Left renal pelvis (tissue), 4 donors: ENCODE measurements around the gene ATP8B3. TPM values are rescaled to one million over a fixed set of nuclear protein-coding genes. Genes with fewer than 3 reads are reported as not detected.

Experiments used
- DNase-seq, 4 donors: peaks; one replicate each; pipeline ENCODE4 v3.0.0-alpha.2; 2013; ENCODE audit warnings: low read depth in 4 of 4, low spot score in 3 of 4
- polyA plus RNA-seq, 4 donors: library from polyadenylated mRNA; unstranded; fragments of 120-200 nt; gene quantifications; one replicate each; pipeline ENCODE4 v1.2.1, GENCODE V29; 2013; ENCODE audit not compliant: insufficient read length in 4 of 4

Gene ATP8B3
- polyA plus RNA-seq = 1 to 10 TPM in 1 of 4 donors, under 1 TPM in 3; 0.36 to 2.0 (median 0.64) TPM

DNA sequence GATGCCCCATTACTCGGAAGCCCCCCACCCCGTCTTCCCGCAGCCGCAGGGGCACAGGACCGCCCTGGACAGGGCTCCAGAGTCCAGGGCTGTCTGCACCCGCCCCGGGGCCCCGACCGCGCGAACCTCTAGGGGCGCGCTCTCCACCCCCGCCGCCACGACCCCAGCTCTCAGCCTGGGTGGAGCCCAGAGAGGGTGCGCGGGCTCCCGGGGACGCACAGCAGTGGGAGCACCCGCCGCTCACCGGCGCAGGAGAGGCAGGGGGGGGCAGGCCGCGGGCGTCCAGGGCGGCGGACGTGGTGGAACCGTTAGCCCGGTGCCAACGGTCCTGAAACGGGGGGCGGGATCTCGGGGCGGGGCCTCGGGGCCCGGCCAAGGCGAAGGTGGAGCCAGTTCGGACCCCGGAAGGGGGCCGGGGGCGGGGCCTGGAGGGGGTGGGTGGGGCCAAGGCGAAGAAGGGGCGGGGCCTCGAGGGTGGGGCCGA, at the start of gene ATP8B3:
TSS of gene ATP8B3 (minus strand) at position 335 of the 484 bp plus-strand sequence. CDS start 540 bp downstream, outside the sequence.
- DNase-seq = no peak

- DNase-seq = no peak
These were observed 49.5 kb upstream of the ATP8B3 start for GRCh38 chr19:1861599-1862031.

- no peak for DNase-seq
These were observed 48.9 kb upstream of the ATP8B3 start for GRCh38 chr19:1860821-1861598.

DNA sequence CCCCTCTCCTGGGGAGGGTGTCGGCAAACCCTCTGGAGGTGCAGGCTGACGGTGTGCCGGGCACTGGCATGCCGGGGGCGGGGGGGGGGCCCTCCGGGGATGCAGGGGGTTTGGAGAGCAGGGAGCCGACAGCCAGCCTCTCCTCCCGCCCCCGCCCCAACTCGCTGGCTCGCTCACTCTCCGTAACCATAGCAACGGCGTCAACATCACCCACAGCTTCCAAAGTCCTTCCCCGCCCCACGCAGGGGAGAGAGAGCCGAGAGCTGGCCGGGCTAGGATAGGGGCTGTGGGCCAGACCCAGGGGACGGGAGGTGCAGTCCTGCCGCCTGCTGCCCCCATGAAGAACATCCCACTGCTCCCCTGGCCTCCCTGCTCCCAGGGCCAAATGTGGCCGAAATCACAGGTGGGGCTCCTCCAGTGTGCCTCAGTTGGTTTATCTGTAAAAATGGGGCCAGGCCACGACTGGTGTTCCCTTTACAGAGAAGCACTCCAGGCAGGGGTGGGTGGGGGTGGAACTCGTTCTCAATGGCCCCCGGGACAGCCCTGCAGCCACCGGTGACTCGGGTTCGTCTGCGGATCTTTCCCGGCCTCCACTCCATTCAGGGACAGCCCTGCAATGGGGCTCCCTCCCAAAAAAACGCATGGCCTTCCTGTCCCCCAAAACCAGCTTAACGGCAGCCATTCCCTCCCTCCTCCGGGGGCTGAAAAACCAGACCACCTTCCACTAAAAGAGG, 48.1 kb upstream of the ATP8B3 start:
- no peak for DNase-seq

- DNase-seq = no peak
These were observed 47.3 kb upstream of the ATP8B3 start for GRCh38 chr19:1859331-1859781.

GRCh38 chr19:1858412-1859081, 46.5 kb upstream of the ATP8B3 start:
- DNase-seq = no peak

- no peak for DNase-seq
These were observed 45.7 kb upstream of the ATP8B3 start for GRCh38 chr19:1857648-1858326.

DNA sequence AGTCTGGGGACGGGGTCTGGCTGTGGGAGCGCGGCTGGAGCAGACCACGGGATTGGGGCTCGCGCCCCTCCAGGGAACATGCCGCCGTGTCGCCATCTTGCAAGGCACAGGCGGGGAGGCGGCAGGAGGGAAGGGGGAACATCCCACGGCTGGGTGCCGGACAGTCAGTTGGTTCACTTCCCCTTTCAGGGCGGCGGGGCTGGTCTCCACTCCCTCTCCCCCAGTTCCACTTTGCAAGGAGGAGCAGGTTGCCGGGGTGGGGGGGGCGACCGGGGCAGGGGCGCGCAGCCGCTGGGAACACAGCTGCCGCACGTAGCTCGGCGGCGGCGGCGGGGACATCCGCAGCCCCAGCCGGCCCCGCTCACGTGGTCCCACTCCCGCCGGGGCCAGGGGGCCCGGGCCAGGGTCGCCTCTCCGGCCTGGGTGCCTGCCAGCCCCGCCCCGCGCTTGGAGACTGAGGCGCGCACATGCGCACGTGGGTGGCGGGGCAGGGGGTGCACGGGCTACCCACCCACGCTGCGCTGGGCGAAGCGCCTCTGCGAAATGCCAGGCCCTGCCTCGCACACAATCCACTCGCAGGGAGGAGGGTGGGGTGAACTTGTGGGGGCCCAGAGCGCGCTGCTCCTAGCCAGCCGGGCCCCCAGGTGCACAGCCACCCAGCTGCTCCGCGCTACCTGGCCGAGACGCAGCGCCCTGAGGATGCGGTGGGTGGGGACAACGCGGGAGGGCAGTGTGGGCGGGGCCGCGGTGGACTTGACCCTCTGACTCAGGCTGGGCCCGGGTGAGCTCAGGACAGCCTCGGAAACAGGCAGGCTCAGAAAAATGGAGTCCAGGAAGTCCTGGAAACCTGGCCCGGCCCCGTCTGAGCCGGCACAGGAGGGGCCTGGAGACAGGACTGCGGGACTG, 44.9 kb upstream of the ATP8B3 start:
- no peak for DNase-seq

- no peak for DNase-seq
These were observed 44.2 kb upstream of the ATP8B3 start for GRCh38 chr19:1856345-1856697.

- no peak for DNase-seq
These were observed 43.8 kb upstream of the ATP8B3 start for GRCh38 chr19:1855828-1856255.

DNA sequence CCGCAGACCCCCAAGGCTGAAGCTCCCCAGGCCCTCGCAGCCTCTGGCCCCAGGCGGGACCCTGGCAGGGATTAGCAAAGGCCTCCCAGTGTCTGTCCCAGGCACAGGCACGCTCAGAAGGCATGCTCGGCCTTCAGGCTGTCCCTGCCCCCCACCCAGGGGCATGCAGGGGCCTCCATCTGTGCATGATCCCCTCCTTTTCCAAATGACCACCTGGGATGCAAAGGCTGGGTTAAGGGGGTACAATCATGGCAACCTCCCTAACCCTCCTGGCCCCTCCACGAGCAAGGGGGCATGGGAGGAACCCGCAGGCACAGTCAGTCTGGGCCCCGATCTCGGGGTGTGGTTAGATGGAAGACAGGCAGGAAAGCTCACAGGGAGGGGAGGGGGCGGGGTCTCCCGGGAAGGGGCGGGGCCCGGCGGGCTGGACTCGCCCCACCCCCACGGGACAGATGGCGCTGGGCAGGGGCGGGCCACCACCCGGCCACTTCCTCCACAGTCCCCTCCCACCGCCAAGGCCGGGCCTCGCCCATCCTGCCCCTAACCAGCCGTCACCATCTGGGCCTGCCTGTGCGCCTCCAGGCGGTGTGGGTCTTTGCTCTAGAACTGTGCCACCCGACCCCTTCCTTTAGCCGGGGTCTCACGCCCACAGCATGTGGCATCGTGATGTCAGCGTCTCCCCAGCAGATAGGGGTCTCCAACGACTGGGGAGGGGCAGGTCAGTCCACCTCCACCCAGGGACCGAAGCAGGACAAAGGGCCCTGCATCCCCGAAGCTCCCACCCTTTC, 43.2 kb upstream of the ATP8B3 start:
- DNase-seq = no peak

GRCh38 chr19:1854542-1855039, 42.5 kb upstream of the ATP8B3 start:
- DNase-seq = no peak

- no peak for DNase-seq
These were observed 42.0 kb upstream of the ATP8B3 start for GRCh38 chr19:1854039-1854541.

- DNase-seq = no peak
These were observed 41.4 kb upstream of the ATP8B3 start for GRCh38 chr19:1853295-1854038.

- no peak for DNase-seq
These were observed 40.6 kb upstream of the ATP8B3 start for GRCh38 chr19:1852581-1853128.

DNA sequence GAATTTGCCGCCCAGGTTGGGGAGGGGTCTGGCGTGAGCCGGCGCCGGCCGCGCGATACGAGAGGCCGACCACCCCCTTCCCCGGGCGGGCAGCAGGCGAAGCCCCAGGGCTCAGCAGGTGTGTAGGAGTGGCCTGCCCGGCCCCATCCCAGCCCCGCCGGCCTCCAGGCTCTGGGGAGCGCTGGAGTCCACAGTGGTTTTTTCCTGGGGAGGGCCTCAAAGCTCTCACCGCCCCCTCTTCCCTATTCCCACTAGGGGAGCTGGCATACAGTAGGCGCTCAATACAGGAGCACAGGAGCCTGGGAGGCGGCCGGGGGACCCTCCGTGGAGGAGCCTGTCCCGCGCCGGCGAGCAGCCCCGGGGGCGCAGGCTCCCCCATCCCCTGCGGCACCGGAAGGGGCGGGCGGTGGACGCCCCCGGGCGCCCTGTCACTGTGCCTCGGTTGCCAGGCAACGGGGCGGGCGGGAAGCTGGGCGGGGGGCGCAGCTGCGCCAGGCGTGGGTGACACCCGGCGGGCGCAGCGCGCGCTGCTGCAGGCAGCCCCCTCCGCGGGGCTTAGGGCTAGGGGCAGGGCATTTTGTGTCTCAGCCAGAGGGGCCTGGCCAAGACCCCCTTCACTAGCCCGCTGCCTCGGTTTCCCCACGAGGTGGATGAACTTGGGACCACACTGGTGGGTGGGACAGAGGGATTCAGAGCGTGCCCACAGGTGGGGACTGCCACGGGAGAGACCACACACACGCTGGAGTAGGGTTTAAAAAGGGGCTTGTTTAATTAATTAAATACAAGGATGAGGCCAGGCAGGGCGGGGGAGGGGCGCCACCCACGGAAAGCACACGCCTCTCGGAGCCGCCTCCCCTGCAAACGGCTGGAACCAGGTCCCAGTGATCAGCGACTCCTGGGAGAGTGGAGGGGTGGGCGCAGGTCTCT, 39.8 kb upstream of the ATP8B3 start:
- DNase-seq = no peak
